NCI-H446 treated with DMSO at 0.1 percent for 48 hours (cell line): ENCODE results near the gene LYPLA2.
A peak's percentile ranks its signal among the peaks of the same experiment; 100 is the strongest.
"Not testable (repeated sequence)": the region's sequence is repeated elsewhere in the genome, so short reads cannot be mapped to it uniquely, and the experiment has no call there.

Experiments used
- DNase-seq: peaks from one replicate; lab custom pipeline; 2025; lab: John Stamatoyannopoulos, UW

Gene LYPLA2

DNA sequence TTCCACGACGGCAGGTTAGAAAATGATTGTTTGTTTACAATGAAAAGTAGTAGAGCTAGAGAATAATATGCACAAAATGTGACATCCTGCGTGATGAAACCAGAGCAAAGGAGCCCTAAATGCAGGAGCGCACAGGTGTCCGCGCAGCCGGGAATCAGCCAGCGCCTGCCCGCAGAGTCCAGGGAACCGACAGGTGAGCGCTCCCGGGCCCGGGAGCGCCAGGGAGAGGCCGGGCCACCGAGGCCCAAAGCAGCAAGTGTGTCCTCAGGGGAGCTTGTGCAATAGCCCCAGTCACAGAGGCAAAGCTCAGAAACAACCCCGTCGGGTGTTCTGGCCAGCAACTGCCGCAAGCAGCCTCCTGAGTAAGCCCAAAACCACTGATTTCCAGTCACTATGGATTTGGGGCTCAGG is 10.4 kb downstream of the LYPLA2 start:
- no peak for DNase-seq

DNA sequence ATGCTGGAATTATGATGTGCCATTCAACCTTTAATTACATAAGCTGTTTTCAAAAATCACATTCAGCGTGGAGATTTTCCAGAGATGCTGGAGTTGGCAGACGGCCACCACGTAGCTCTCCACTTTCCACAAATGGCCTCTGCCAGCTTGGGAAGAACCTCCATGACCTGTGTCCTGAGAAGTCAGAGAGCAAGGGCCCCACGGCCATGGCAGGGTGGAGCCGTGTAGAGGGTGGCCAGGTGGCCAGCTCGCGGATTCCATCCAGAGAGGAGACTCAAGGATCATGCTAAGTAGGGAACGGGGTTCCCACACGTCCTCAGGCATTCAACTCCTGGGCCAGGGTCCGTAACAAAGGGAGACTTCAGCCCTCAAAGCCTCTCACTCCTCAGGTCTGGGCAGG is 10.9 kb downstream of the LYPLA2 start:
- no peak for DNase-seq

DNA sequence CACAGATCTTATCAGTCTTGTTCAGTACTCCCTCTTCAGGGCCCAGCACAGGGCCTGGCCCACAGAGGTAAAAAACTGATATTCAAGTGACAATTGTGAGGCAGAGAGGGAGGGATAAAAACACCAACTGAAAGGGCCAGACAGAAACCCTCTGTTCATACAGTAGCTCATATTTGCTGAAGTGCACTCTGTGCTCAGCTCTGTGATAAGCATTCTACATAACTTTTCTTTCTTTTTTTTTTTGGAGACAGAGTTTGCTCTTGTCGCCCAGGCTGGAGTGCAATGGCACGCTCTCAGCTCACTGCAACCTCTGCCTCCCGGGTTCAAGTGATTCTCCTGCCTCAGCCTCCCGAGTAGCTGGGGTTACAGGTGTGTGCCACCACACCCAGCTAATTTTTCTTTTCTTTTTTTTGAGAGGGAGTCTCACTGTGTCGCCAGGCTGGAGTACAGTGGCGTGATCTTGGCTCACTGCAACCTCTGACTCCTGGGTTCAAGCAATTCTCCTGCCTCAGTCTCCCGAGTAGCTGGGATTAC is 11.9 kb downstream of the LYPLA2 start:
- not testable (repeated sequence) for DNase-seq

DNA sequence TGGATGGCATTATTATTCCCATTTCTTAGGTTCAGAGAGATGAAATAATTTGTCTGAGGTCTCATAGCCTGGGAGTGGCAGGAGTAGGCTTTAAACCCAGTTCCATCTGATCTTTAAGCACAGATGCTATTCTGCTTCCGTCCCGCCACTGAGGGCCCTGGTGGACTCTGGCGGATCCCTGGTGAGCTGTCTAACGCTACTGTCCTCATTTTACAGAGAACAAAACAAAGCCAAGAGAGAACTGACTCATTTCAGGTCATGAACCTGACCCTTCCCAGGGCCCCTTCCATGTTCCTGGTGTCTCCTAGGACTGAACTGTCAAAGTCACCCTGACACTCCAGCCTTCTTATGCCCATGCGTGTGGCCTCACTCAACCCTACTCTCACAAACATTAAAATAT is 12.7 kb downstream of the LYPLA2 start:
- no peak for DNase-seq

DNA sequence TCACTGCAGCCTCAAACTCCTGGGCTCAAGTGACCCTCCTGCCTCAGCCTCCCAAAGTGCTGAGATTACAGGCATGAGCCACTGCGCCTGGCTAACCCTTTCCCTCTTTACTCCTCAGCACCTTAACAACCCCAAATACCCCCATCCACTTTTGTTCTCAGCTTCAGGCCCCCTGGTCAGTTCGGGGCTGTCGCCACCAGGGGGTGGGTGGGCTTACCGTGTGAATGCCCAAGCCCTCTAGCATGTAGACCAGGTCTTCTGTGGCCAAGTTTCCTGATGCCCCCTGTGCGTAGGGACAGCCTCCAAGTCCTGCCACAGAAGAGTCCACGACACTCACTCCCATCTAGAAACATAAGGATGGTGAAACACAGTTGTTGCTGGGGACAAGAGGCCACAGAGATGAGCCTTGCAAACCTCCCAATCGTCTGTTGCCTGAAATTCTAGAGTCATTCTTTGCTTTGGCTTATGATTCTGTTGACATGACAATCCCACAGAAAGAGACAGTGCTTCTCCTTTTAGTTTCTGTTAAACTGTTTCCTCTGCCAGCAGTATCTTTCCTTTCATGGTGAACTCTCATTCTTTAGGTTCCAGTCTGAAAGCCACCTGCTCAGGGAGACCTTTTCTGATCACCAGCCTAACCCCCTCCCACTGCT is 13.4 kb downstream of the LYPLA2 start:
- no peak for DNase-seq

DNA sequence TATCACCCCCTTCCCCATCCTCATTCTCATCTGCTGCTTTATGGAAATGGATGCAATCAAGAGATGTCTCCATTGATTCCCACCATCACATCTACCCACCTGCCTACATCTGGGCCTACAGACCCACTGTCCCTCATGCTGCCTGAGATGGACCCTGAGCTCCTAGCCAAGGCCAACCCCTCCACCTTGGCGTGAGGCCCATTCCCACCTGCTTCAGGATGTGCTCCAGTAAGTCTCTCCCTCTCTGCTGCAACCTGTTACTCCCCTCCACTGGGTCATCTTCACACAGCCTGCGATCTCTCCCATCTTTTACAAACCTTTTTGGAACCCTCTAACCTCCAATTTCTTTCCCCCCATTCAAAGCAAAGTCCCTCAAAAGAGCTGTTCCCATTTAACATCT is 14.1 kb downstream of the LYPLA2 start:
- DNase-seq = no peak

DNA sequence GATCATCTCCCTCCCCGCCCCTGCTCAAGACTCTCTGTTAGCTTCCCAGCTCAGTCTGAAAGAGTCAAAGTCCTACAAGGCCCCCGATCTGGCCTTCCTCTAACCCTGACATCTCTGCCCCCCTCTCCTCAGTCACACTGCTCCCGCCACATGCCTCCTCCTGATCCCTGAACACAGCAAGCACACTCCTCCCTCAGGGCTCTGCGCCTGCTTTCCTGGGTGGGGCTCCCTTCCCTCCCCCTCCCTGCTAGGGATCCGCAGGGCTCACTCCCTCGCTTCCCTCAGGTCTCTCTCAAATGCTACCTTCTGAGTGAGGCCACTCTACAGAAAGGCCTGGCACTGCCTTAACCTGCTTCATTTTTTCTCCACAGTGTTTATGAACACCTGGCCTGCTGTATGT is 15.3 kb downstream of the LYPLA2 start:
- DNase-seq = no peak

DNA sequence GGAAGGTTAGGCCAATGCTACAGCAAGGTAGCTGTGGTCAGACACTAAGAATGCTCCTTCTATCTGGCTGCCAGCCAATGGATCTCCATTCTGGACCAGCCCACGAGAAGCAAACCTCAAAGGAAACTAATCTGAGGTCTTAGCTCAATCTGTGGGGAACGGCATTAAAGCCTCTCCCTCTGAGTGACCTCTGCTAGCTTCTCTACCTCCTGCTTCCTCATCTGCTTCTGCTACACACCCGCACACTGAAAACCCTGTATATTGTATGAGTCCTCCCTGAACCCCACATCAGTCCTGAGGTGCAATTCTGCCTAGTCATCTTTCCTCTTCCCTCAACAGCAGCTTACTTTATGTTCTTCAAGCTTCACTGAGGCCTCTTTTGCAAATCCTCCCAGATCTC is 16.5 kb downstream of the LYPLA2 start:
- DNase-seq = no peak

DNA sequence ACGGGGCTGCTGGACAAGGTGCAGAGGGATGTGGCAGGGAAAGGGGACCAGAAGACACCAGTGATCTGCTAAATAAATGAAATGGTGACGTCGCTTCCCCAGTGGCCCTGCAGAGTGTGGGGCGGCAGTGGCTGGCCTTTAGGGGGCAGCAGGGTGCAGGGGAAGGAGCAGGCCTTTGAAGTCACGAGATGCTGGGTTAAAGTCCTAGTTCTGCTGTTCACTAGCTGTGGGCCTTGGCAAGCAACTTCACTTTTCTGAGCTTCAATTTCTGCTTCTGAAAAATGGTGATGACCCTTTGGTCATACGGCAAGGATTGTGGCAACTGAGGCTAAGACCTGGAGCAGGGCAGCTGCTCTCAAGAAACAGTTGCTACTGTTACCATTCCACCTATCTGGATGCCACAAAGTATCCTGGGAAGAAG is 18.8 kb downstream of the LYPLA2 start:
- peak; percentile 61 for DNase-seq

DNA sequence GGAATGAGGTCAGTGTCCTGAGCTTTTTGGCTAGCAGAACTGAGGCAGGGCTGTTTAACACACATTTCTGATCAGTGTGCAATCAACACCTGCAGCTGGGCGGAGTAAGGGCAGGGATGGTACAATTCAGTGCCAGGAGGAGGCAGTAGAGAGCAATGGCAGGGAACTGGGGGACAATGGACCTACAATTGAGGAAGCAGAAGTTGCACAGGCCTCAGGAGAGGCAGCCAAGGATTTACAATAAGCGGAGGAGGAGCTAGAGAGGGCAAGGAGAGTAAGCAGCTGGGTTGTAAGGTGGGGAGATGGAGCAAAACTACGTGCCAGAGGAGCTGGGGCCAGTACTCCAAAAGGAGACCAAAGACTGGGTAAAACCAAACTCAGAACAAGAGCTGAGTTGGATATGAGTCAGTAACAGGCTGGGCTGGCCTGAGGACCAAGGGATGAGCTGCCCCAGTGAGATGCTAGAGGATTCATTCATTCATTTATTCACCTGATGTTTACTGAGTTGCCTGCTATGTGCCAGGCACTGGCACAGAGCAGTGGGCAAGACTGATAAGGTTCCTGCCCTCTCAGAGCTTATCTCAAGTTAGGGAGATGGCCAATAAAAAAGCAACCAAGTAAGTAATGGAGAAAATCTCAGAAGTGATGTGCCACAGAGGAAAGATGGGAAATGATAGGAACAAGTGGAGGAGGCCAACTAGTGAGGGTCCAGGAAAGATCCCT is 20.0 kb downstream of the LYPLA2 start:
- DNase-seq = no peak

DNA sequence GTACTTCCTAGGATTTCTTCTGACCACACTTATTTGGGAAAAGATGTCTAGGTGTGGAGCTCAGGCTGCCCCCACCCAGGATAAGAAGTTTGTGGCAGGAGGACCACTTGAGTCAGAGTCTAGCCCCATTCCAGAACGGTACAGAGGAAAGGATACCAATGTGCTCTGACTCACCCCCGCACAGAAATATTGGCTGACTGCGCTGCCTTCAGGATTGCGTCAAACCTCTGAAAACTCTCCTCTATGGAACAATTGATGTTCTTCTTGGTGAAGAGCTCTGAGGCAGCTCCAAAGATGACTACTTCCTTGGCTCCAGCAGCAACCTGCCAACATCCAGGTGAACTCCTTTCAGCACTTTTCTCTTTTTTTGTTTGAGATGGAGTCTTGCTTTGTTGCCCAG is 23.1 kb downstream of the LYPLA2 start:
- DNase-seq = no peak

DNA sequence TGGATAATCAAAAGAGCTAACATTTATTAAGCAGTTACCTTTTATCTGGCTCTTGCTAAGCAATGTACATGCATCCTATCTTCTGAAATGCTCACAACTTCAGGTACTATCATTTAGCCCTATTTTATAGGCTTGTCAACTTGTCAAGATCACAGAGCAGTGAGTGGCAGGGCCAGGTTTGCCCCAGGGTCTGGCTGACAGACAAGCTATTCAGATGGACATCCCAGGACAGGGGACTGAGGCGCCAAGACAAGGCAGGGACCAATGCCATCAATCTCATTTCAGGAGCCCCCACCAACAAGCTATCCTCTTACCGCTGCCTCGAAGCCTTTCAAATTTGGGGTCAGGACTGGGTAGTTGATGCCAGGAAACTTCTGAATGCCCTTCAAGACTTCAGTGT is 25.4 kb downstream of the LYPLA2 start:
- no peak for DNase-seq

DNA sequence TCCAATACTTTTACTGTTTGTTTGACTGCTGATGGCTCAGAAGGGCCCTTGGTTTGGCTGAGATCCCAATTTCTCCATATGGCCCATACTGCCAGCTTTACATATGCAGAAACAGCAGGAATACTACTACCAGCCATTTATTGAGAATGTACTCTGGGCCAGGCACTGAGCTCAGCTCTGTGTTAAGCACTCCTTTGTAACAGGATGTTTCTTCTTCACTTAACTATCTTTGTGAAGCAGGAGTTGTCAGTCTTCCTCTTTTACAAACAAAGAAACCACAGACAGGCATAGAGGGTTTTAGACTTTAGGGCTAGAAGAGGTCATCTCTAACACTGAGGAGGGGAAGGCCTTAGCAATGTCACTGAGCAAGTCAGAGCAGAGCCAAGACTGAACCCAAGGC is 26.0 kb downstream of the LYPLA2 start:
- no peak for DNase-seq

DNA sequence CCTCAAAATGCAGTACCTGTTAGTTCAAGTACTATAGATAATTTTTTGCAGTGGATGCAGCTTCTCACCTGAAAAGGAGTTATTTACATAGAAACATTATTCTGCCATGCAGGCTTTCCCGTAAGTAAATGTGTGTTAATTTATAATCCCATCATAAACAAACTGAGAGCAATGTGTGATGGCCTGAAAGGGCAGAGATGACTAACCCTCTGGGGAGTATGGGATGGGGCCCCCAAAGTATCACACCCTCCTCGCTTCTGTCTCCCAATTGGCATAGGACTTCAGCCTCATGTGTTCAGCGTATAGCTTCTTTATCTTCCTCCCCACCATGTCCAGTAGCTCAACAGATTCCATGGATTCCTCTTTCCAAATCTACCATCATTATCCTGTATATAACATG is 26.7 kb downstream of the LYPLA2 start:
- DNase-seq = no peak

DNA sequence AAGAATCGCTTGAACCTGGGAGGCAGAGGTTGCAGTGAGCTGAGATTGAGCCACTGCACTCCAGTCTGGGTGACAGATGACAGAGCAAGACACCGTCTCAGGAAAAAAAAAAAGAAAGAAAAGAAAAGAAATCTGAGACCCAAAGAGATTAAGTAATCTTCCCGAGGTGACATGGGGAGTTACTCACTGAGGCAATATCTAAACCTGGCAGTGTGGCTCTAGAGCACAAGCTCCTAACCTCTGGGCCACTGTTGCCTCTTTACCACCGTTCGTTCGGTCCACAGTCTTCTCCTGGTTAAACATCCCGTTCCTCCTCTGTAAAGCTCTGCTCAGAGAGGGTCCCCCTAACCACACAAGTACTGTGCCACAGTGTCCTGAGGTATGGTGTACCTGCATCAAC is 32.8 kb downstream of the LYPLA2 start:
- no peak for DNase-seq

DNA sequence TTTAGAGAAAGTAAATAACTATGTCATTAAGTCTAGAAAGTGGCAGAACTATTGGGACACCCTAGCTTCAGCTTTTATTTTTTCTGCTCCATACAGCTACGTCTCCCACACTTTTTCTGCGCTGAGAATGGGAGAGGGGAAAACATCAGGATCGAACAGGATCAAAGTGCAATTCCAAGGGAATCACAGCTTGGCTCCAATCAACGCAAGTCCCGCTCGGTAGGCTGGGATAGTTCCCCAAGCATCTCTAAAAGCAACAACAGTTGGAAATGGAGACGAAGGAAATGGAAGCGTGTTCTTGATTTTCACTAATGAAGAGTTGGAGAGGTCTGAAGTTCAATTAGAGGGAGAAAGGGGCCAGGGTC is 33.7 kb downstream of the LYPLA2 start:
- DNase-seq = no peak

DNA sequence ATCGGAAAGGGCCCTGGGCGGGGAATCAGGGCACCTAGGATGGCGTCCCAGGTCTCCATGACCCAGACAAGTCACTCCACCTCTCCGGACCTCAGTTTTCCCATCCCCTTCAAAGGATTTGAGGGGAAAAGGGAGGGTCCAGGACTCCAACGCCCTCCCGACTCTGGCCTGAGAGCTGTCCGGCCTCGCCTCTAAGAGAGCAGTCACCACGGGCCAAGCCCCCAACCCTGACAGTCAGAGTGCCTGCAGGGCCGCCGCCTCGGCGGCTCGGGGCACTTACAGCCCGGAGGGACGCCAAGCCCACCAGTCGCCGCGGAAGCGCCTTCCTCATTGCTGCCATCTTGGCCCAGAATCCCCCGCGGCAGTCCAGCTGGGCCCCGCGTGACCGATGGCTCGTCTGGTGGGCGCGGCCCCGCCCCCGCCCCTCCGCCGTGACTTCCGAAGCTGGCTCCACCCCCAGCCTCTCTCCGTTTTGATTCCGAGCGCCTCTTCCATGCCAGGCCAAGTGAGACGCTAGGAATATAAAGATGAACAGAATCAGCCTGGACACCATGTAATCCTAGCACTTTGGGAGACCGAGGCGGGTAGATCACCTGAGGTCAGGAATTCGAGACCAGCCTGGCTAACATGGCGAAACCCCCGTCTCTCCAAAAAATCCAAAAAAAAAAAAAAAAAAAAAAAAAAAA is 34.3 kb downstream of the LYPLA2 start, which contains the start of gene HMGCL:
HMGCL (minus strand) TSS at position 354 of the 686 bp plus-strand sequence; CDS start at position 340, 14 bp downstream.
- DNase-seq = peak; percentile 80

DNA sequence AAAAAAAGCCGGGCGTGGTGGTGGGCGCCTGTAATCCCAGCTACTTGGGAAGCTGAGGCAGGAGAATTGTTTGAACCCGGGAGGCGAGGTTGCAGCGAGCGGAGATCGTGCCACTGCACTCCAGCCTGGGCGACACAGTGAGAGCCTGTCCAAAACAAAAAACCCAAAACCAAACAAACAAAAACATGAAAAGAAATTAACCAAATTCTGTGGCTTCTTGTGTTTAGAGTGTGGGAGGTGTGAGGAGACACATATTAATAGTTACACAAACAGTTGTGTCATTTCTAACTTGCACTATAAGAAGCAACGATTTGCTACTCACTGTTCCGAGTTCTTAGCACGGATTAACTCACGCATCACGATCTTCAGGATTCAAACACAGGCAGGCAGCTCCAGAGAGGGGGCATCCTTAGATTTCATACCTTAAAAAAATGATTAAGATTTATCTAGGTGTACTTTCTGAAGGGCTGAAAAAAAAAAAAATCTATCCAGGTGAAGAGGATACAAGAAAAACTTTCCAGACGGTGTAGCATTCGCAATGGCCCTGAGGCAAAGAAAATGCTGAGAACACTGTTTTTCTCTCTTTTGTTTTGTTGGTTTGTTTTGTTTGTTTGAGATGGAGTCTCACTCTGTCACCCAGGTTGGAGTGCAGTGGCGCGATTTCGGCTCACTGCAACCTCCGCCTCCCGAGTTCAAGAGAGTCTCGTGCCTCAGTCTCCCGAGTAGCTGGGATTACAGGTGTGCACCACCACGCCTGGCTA is 35.0 kb downstream of the LYPLA2 start:
- no peak for DNase-seq

DNA sequence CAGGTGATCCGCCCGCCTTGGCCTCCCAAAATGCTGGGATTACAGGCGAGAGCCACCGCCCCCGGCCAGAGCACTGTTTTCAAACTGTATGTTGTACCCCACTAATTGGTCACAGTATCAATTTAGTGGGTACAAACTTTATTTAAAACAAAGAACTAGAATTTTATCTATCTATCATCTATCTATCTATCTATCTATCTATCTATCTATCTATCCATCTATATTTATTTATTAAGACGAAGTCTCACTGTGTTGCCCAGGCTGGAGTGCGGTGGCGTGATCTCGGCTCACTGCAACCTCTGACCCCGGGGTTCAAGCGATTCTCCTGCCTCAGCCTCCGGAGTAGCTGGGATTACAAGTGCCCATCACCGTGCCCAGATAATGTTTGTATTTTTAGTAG is 35.6 kb downstream of the LYPLA2 start:
- DNase-seq = not testable (repeated sequence)

DNA sequence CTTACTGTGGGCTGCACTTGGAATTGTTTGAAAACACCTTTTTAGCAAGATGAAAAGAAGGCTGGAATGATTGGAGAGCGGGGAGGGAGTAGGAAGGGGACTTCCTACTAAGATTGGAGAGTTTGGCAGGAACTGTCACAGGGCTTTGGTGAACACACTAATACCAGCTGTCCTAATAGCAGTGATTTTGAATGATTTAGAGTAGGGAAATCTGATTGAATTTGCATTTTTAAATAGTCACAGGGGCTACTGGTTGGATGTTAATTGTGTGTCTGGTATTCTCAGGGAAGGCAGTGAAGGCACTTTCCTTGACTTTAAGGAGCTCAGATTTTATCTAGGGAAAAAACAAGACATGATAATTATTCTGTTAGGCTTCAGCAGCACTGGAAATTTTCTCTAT is 36.8 kb downstream of the LYPLA2 start:
- no peak for DNase-seq

DNA sequence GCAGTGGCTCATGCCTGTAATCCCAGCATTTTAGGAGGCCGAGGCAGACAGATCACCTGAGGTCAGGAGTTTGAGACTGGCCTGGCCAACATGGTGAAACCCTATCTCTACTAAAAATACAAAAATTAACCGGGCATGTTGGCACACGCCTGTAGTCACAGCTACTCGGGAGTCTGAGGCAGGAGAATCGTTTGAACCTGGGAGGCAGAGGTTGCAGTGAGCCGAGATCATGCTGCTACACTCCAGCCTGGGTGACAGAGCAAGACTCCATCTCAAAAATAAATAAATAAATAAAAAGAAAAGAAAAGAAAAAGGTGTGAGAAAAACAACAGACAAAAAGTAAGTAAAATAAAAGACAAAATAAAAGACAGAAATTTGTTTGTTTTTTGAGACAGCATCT is 43.2 kb downstream of the LYPLA2 start:
- not testable (repeated sequence) for DNase-seq

DNA sequence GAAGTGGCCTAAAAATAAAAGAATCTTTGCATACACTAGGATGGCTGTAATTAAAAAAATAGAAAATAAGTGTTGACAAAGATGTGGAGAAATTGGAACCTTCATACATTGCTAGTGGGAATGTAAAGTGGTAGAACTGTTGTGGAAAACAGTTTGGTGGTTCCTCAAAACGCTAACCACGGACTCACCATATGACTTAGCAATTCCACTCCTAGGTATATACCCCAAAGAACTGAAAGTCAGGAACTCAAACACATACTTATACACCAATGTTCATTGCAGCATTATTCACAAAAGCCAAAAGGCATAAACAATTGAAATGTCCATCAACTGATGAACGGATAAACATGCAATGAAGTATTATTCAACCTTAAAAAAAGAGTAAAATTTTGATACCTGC is 45.1 kb downstream of the LYPLA2 start:
- DNase-seq = no peak
